D721Med (cell line): ENCODE results near the gene TEDC1.

Experiments used
- DNase-seq: peaks from one replicate; pipeline ENCODE4 v3.0.0; 2011; ENCODE audit warnings: low spot score; ENCODE audit not compliant: insufficient read length
- FAIRE-seq: peaks from 2 replicates; lab custom pipeline; 2011; peaks lifted over from hg19 to GRCh38; lab: Jason Lieb, UNC
- CTCF ChIP-seq: IDR thresholded peaks from 2 replicates; pipeline ENCODE4 v1.5.1; 2012; ENCODE audit warnings: mild to moderate bottlenecking, control low read depth; ENCODE audit not compliant: insufficient read depth; ENCODE audit errors: missing control alignments

Gene TEDC1

GRCh38 chr14:105503935-105504692, 13.1 kb downstream of the TEDC1 start:
- FAIRE-seq (no peak), DNase-seq (no peak)
- no peak for TF ChIP-seq CTCF

- DNase-seq: no peak
- no peak for FAIRE-seq
- no peak for TF ChIP-seq CTCF
Measured at GRCh38 chr14:105505101-105505500, 14.1 kb downstream of the TEDC1 start.

GRCh38 chr14:105507247-105507646, 16.2 kb downstream of the TEDC1 start:
- TF ChIP-seq CTCF: no peak
- no peak for DNase-seq
- no peak for FAIRE-seq

GRCh38 chr14:105508069-105508468, 17.0 kb downstream of the TEDC1 start:
- DNase-seq: no peak
- no peak for FAIRE-seq
- no peak for TF ChIP-seq CTCF

GRCh38 chr14:105508601-105509000, 17.6 kb downstream of the TEDC1 start:
- no peak for DNase-seq
- TF ChIP-seq CTCF: no peak
- no peak for FAIRE-seq

GRCh38 chr14:105517096-105517495, 26.1 kb downstream of the TEDC1 start:
- DNase-seq: no peak
- TF ChIP-seq CTCF: no peak
- no peak for FAIRE-seq

- FAIRE-seq: no peak
- no peak for DNase-seq
- no peak for TF ChIP-seq CTCF
Measured at GRCh38 chr14:105519946-105520698, 29.1 kb downstream of the TEDC1 start.
